K562 (cell line): ENCODE measurements around the gene NOL12.

Source experiments
- BACH1 ChIP-seq: fragments of 200-800 bp; sonication (Bioruptor generic); IDR thresholded peaks from 2 replicates; pipeline ENCODE4 v1.6.1; 2016; ENCODE audit warnings: missing genetic modification characterization, missing compliant biosample characterization
- FOXM1 ChIP-seq, 2 experiments: fragments of 450-650 bp in 1 of 2; sonication (generic) in 1 of 2; formaldehyde crosslinking in 1 of 2; IDR thresholded peaks; 2 replicates each; pipeline versions ENCODE4 v1.6.1 to v1.9.0; 2017 to 2022; ENCODE audit warnings: low read depth in 2 of 2, mild to moderate bottlenecking in 2 of 2, missing genetic modification reagents in 1 of 2, moderate library complexity in 1 of 2
- KDM1A ChIP-seq, 2 experiments: fragments of 450-650 bp; IDR thresholded peaks; 2 replicates each; pipeline ENCODE4 v1.6.1; 2016; ENCODE audit warnings: mild to moderate bottlenecking in 2 of 2
- MEF2A ChIP-seq: IDR thresholded peaks from 2 replicates; pipeline ENCODE4 v1.6.1; 2011; ENCODE audit warnings: low read depth, mild to moderate bottlenecking, low read length, moderate library complexity; ENCODE audit not compliant: control insufficient read depth
- POLR2A ChIP-seq: fragments of 450-650 bp; conservative IDR thresholded peaks from 2 replicates; pipeline ENCODE4 v1.6.1; 2016
- POLR2AphosphoS5 ChIP-seq: IDR thresholded peaks from 2 replicates; pipeline ENCODE4 v1.6.1; 2011; ENCODE audit warnings: mild to moderate bottlenecking, low read depth, low read length, moderate library complexity; ENCODE audit not compliant: control insufficient read depth, insufficient read depth
- SIN3A ChIP-seq, 2 experiments: fragments of 150-350 bp in 1 of 2; IDR thresholded peaks; 2 replicates each; pipeline ENCODE4 v1.6.1; 2011 to 2016; ENCODE audit warnings: borderline replicate concordance in 2 of 2, low read depth in 2 of 2, low read length in 2 of 2, mild to moderate bottlenecking in 2 of 2, moderate library complexity in 2 of 2; ENCODE audit not compliant: control insufficient read depth in 1 of 2
- ZNF133 ChIP-seq: fragments of 250-450 bp; sonication (Bioruptor Pico); IDR thresholded peaks from 2 replicates; pipeline ENCODE4 v1.4.0; 2020; ENCODE audit warnings: mild to moderate bottlenecking
- ZNF431 ChIP-seq: sonication (generic); formaldehyde crosslinking; IDR thresholded peaks from 2 replicates; pipeline ENCODE4 v1.8.0; 2022; ENCODE audit warnings: mild to moderate bottlenecking, missing genetic modification reagents
- TF ChIP-seq, protein P1 (sequence below), 3 experiments: IDR thresholded peaks in 2 of 3; conservative IDR thresholded peaks in 1 of 3; 2 replicates each; pipeline ENCODE4 v1.5.1; 2011 to 2012; ENCODE audit warnings: low read length in 3 of 3, mild to moderate bottlenecking in 3 of 3, control low read depth in 2 of 3, improper control_type of control experiment in 1 of 3, inconsistent platforms in 1 of 3, low read depth in 1 of 3, mixed read lengths in 1 of 3, moderate library complexity in 1 of 3; ENCODE audit not compliant: insufficient read depth in 2 of 3
- TF ChIP-seq, protein P2 (sequence below), 2 experiments: fragments of 450-650 bp in 1 of 2; sonication (generic) in 1 of 2; formaldehyde crosslinking in 1 of 2; IDR thresholded peaks; 2 replicates each; pipeline versions ENCODE4 v1.7.1 to v1.9.0; 2016 to 2022; ENCODE audit warnings: inconsistent platforms in 1 of 2, mild to moderate bottlenecking in 1 of 2, missing genetic modification reagents in 1 of 2
- TF ChIP-seq, protein P3 (sequence below): fragments of 450-650 bp; IDR thresholded peaks from 2 replicates; pipeline ENCODE4 v1.6.1; 2016; ENCODE audit warnings: missing biosample characterization, missing genetic modification characterization
- TF ChIP-seq, protein P4 (sequence below): fragments of 250-450 bp; sonication (Bioruptor Pico); IDR thresholded peaks from 2 replicates; pipeline ENCODE4 v1.8.0; 2022; ENCODE audit warnings: moderate library complexity, mild to moderate bottlenecking, inconsistent platforms
- TF ChIP-seq, protein P5 (sequence below): fragments of 150-350 bp; IDR thresholded peaks from 2 replicates; pipeline ENCODE4 v1.6.1; 2014; ENCODE audit warnings: low read depth, mild to moderate bottlenecking, low read length, borderline replicate concordance

DNA sequence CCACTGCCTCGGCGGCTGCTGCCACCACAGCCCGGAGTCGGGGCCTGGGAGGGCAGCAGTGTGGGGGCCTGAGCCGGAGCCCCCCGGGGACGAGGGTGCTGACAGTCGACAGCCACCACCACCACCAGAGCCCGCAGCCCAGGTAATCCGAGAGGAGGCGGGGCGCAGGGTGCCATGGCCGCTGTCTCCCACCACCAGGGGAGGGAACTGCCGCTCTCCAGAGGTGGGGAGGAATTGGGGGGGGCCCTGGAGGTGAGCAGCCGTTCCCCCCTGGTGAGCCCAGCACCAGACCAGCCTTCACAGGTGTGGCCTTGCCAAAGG is 23.3 kb downstream of the NOL12 start:
- TF ChIP-seq POLR2AphosphoS5, result no peak
- TF ChIP-seq, protein P1, sequence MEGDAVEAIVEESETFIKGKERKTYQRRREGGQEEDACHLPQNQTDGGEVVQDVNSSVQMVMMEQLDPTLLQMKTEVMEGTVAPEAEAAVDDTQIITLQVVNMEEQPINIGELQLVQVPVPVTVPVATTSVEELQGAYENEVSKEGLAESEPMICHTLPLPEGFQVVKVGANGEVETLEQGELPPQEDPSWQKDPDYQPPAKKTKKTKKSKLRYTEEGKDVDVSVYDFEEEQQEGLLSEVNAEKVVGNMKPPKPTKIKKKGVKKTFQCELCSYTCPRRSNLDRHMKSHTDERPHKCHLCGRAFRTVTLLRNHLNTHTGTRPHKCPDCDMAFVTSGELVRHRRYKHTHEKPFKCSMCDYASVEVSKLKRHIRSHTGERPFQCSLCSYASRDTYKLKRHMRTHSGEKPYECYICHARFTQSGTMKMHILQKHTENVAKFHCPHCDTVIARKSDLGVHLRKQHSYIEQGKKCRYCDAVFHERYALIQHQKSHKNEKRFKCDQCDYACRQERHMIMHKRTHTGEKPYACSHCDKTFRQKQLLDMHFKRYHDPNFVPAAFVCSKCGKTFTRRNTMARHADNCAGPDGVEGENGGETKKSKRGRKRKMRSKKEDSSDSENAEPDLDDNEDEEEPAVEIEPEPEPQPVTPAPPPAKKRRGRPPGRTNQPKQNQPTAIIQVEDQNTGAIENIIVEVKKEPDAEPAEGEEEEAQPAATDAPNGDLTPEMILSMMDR (IDR thresholded peaks at IDR 0.05 in 2 of 3, conservative IDR thresholded peaks at IDR 0.05 in 1 of 3; ENCODE audit: insufficient read depth in 2 of 3, low read depth in 1 of 3, low read length in 3 of 3), result no peak
- no peak for TF ChIP-seq BACH1 (tag)
- TF ChIP-seq, protein P2, sequence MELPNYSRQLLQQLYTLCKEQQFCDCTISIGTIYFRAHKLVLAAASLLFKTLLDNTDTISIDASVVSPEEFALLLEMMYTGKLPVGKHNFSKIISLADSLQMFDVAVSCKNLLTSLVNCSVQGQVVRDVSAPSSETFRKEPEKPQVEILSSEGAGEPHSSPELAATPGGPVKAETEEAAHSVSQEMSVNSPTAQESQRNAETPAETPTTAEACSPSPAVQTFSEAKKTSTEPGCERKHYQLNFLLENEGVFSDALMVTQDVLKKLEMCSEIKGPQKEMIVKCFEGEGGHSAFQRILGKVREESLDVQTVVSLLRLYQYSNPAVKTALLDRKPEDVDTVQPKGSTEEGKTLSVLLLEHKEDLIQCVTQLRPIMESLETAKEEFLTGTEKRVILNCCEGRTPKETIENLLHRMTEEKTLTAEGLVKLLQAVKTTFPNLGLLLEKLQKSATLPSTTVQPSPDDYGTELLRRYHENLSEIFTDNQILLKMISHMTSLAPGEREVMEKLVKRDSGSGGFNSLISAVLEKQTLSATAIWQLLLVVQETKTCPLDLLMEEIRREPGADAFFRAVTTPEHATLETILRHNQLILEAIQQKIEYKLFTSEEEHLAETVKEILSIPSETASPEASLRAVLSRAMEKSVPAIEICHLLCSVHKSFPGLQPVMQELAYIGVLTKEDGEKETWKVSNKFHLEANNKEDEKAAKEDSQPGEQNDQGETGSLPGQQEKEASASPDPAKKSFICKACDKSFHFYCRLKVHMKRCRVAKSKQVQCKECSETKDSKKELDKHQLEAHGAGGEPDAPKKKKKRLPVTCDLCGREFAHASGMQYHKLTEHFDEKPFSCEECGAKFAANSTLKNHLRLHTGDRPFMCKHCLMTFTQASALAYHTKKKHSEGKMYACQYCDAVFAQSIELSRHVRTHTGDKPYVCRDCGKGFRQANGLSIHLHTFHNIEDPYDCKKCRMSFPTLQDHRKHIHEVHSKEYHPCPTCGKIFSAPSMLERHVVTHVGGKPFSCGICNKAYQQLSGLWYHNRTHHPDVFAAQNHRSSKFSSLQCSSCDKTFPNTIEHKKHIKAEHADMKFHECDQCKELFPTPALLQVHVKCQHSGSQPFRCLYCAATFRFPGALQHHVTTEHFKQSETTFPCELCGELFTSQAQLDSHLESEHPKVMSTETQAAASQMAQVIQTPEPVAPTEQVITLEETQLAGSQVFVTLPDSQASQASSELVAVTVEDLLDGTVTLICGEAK (IDR thresholded peaks at IDR 0.05), result no peak
- TF ChIP-seq, protein P2 (CRISPR knock-in tag; IDR thresholded peaks at IDR 0.05), result no peak
- TF ChIP-seq, protein P3, sequence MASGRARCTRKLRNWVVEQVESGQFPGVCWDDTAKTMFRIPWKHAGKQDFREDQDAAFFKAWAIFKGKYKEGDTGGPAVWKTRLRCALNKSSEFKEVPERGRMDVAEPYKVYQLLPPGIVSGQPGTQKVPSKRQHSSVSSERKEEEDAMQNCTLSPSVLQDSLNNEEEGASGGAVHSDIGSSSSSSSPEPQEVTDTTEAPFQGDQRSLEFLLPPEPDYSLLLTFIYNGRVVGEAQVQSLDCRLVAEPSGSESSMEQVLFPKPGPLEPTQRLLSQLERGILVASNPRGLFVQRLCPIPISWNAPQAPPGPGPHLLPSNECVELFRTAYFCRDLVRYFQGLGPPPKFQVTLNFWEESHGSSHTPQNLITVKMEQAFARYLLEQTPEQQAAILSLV, result no peak
- TF ChIP-seq, protein P4, sequence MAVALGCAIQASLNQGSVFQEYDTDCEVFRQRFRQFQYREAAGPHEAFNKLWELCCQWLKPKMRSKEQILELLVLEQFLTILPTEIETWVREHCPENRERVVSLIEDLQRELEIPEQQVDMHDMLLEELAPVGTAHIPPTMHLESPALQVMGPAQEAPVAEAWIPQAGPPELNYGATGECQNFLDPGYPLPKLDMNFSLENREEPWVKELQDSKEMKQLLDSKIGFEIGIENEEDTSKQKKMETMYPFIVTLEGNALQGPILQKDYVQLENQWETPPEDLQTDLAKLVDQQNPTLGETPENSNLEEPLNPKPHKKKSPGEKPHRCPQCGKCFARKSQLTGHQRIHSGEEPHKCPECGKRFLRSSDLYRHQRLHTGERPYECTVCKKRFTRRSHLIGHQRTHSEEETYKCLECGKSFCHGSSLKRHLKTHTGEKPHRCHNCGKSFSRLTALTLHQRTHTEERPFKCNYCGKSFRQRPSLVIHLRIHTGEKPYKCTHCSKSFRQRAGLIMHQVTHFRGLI (CRISPR knock-in tag), result no peak
- no peak for TF ChIP-seq POLR2A
- TF ChIP-seq FOXM1 (IDR thresholded peaks at IDR 0.05; ENCODE audit: low read depth), result no peak
- no peak for TF ChIP-seq FOXM1 (CRISPR knock-in tag; IDR thresholded peaks at IDR 0.05; ENCODE audit: low read depth)
- TF ChIP-seq MEF2A, result no peak
- no peak for TF ChIP-seq SIN3A (IDR thresholded peaks at IDR 0.05; ENCODE audit: borderline replicate concordance in 2 of 2, control insufficient read depth in 1 of 2, low read depth in 2 of 2, low read length in 2 of 2)
- TF ChIP-seq, protein P5, sequence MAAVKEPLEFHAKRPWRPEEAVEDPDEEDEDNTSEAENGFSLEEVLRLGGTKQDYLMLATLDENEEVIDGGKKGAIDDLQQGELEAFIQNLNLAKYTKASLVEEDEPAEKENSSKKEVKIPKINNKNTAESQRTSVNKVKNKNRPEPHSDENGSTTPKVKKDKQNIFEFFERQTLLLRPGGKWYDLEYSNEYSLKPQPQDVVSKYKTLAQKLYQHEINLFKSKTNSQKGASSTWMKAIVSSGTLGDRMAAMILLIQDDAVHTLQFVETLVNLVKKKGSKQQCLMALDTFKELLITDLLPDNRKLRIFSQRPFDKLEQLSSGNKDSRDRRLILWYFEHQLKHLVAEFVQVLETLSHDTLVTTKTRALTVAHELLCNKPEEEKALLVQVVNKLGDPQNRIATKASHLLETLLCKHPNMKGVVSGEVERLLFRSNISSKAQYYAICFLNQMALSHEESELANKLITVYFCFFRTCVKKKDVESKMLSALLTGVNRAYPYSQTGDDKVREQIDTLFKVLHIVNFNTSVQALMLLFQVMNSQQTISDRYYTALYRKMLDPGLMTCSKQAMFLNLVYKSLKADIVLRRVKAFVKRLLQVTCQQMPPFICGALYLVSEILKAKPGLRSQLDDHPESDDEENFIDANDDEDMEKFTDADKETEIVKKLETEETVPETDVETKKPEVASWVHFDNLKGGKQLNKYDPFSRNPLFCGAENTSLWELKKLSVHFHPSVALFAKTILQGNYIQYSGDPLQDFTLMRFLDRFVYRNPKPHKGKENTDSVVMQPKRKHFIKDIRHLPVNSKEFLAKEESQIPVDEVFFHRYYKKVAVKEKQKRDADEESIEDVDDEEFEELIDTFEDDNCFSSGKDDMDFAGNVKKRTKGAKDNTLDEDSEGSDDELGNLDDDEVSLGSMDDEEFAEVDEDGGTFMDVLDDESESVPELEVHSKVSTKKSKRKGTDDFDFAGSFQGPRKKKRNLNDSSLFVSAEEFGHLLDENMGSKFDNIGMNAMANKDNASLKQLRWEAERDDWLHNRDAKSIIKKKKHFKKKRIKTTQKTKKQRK, result no peak
- TF ChIP-seq ZNF431, result no peak
- no peak for TF ChIP-seq ZNF133 (CRISPR knock-in tag)
- no peak for TF ChIP-seq KDM1A (IDR thresholded peaks at IDR 0.05)
